Loucy (cell line): ENCODE measurements around the gene YTHDF1.
A peak's percentile ranks its signal among the peaks of the same experiment; 100 is the strongest.

ENCODE experiments used
- H2AFZ ChIP-seq: fragments of 200-600 bp; sonication (generic); 2 replicates; pipeline ENCODE4 v1.6.0; 2016; ENCODE audit warnings: antibody characterized with exemption, mild to moderate bottlenecking, low read length, moderate library complexity
- H3F3A ChIP-seq: fragments of 200-600 bp; 2 replicates; pipeline ENCODE4 v1.6.0; 2016; ENCODE audit warnings: antibody characterized with exemption, low read depth, mild to moderate bottlenecking
- H3K27me3 ChIP-seq: fragments of 200-600 bp; sonication (generic); 2 replicates; pipeline ENCODE4 v1.6.1; 2014; ENCODE audit warnings: low read length, mild to moderate bottlenecking; ENCODE audit not compliant: insufficient read depth, poor library complexity, severe bottlenecking
- H3K36me3 ChIP-seq: fragments of 200-600 bp; sonication (generic); 2 replicates; pipeline ENCODE4 v1.6.1; 2016; ENCODE audit warnings: low read length; ENCODE audit not compliant: insufficient read depth
- H3K4me1 ChIP-seq: fragments of 200-600 bp; sonication (generic); 2 replicates; pipeline ENCODE4 v1.5.1; 2014; ENCODE audit warnings: low read length, mild to moderate bottlenecking; ENCODE audit not compliant: insufficient read depth, poor library complexity, severe bottlenecking
- H3K4me2 ChIP-seq: fragments of 200-600 bp; sonication (generic); 2 replicates; pipeline ENCODE4 v1.6.0; 2014; ENCODE audit warnings: antibody characterized with exemption, low read length, low read depth, mild to moderate bottlenecking; ENCODE audit not compliant: poor library complexity, severe bottlenecking
- H3K4me3 ChIP-seq: fragments of 200-600 bp; sonication (generic); 2 replicates; pipeline ENCODE4 v1.5.1; 2014; ENCODE audit warnings: low read length, mild to moderate bottlenecking, mixed read lengths; ENCODE audit not compliant: poor library complexity, severe bottlenecking
- H3K79me2 ChIP-seq: fragments of 200-600 bp; sonication (generic); 2 replicates; pipeline ENCODE4 v1.6.1; 2014; ENCODE audit warnings: low read length; ENCODE audit not compliant: insufficient read depth
- H3K9ac ChIP-seq: fragments of 200-600 bp; sonication (generic); 2 replicates; pipeline ENCODE4 v1.6.0; 2014; ENCODE audit warnings: mild to moderate bottlenecking, low read depth, low read length, moderate library complexity; ENCODE audit not compliant: poor library complexity, severe bottlenecking
- H3K9me2 ChIP-seq: fragments of 200-600 bp; sonication (generic); replicated peaks from 2 replicates; pipeline ENCODE4 v1.6.1; 2016; ENCODE audit warnings: low read depth, low read length, mixed read lengths
- H3K9me3 ChIP-seq: fragments of 200-600 bp; sonication (generic); 2 replicates; pipeline ENCODE4 v1.6.1; 2014; ENCODE audit warnings: mild to moderate bottlenecking, antibody characterized with exemption, low read length, low read depth; ENCODE audit not compliant: insufficient read depth
- H4K20me1 ChIP-seq: fragments of 200-600 bp; sonication (generic); 2 replicates; pipeline ENCODE4 v1.6.0; 2014; ENCODE audit warnings: antibody characterized with exemption, low read length, mild to moderate bottlenecking; ENCODE audit not compliant: insufficient read depth, poor library complexity, severe bottlenecking
- EZH2phosphoT487 ChIP-seq: fragments of 200-600 bp; IDR thresholded peaks from 2 replicates; pipeline ENCODE4 v1.6.1; 2018; ENCODE audit warnings: antibody characterized with exemption, mild to moderate bottlenecking, moderate library complexity, borderline replicate concordance
- TF ChIP-seq, protein P1 (sequence below): fragments of 200-600 bp; sonication (generic); conservative IDR thresholded peaks from 2 replicates; pipeline ENCODE4 v1.5.1; 2014; ENCODE audit warnings: mild to moderate bottlenecking, antibody characterized with exemption, low read length

YTHDF1 gene

DNA sequence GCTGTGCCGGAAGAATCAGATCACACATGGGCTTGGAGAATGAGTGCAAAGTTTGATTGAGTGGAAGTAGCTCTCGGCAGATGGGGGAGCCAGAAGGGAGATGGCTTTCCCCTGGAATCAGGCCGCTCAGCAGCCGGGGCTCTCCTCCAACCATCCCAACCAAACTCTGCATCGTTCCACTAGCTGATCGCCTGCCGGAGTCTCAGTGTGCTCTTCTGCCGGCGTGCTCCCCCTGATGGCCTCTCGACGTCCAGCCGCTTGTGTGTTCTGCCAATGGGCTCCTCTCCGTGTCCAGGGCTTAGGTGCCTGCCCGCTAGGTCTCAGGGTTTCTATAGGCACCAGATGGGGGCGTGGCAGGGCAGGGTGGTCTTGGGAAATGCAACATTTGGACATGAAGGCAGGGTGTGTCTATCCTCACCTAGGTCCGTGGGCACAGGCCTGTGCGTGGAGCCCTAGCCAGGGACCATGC lies 14.9 kb upstream of the YTHDF1 start:
- H3K4me3 ChIP-seq = no peak overlapping the region
- H4K20me1 ChIP-seq = no peaks in the 10 kb centered on the region
- no peaks in the 10 kb centered on the region for H3K27me3 ChIP-seq
- H3K4me1 ChIP-seq = peaks cover 3% of the 10 kb centered on the region
- H3F3A ChIP-seq = no peaks in the 10 kb centered on the region
- no peaks in the 10 kb centered on the region for H3K9me3 ChIP-seq
- no peak for TF ChIP-seq EZH2phosphoT487
- TF ChIP-seq, protein P1, sequence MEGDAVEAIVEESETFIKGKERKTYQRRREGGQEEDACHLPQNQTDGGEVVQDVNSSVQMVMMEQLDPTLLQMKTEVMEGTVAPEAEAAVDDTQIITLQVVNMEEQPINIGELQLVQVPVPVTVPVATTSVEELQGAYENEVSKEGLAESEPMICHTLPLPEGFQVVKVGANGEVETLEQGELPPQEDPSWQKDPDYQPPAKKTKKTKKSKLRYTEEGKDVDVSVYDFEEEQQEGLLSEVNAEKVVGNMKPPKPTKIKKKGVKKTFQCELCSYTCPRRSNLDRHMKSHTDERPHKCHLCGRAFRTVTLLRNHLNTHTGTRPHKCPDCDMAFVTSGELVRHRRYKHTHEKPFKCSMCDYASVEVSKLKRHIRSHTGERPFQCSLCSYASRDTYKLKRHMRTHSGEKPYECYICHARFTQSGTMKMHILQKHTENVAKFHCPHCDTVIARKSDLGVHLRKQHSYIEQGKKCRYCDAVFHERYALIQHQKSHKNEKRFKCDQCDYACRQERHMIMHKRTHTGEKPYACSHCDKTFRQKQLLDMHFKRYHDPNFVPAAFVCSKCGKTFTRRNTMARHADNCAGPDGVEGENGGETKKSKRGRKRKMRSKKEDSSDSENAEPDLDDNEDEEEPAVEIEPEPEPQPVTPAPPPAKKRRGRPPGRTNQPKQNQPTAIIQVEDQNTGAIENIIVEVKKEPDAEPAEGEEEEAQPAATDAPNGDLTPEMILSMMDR = peak; percentile 52
- H3K79me2 ChIP-seq = no peaks in the 10 kb centered on the region
- no peak overlapping the region for H3K4me2 ChIP-seq
- H3K9me2 ChIP-seq = no peaks in the 10 kb centered on the region
- H2AFZ ChIP-seq = no peak overlapping the region
- H3K36me3 ChIP-seq = no peaks in the 10 kb centered on the region
- no peak overlapping the region for H3K9ac ChIP-seq

DNA sequence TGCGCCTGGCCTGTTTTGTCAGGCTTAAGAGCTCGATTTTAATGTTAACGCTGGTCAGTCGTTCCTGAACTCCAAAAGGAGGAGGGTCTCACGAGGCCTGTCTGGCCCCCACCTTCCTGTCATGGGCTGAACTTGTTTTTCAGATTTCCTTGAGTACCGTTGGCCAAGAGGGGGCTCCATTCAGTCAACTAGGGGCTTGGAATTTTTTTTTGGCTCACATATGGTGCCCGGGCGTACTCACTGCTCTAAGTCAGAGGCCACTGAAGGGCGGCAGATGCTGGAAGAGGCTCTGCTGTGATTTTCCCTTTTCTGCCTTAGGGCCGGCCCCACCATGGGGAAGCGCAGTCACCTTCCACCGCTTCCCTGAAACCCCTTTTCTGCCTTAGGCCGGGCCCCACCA lies 12.9 kb upstream of the YTHDF1 start:
- Histone ChIP-seq H4K20me1 (no peaks in the 10 kb centered on the region), H2AFZ (no peak overlapping the region), H3K4me1 (no peaks in the 10 kb centered on the region), H3F3A (no peaks in the 10 kb centered on the region), H3K9me2 (no peaks in the 10 kb centered on the region), H3K9ac (no peak overlapping the region), H3K4me3 (no peak overlapping the region), H3K36me3 (no peaks in the 10 kb centered on the region), H3K79me2 (no peaks in the 10 kb centered on the region), H3K4me2 (no peak overlapping the region), H3K27me3 (no peaks in the 10 kb centered on the region), H3K9me3 (no peaks in the 10 kb centered on the region)
- TF ChIP-seq, protein P1 = no peak
- no peak for TF ChIP-seq EZH2phosphoT487

DNA sequence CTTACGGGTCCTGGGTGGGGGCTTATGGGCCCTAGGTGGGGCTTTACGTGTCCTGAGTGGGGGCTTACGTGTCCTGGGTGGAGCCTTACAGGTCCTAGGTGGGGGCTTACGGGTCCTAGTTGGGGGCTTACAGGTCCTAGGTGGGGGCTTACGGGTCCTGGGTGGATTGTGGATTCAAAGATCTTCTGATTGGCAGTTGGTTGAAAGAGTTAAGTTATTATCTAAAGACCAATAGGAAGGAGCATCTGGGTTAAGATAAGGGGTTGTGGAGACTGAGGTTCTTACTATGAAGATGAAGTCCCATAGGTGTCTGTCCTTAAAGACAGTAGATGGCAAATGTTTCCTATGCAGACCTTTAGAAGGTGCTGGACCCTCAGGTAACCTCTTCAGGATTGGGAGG lies 11.3 kb upstream of the YTHDF1 start:
- H3K27me3 ChIP-seq = no peaks in the 10 kb centered on the region
- no peak overlapping the region for H3K4me3 ChIP-seq
- no peak overlapping the region for H3K9ac ChIP-seq
- H3K4me2 ChIP-seq = no peak overlapping the region
- no peaks in the 10 kb centered on the region for H3K79me2 ChIP-seq
- TF ChIP-seq, protein P1 = no peak
- TF ChIP-seq EZH2phosphoT487 = no peak
- no peaks in the 10 kb centered on the region for H4K20me1 ChIP-seq
- no peak overlapping the region for H2AFZ ChIP-seq
- no peaks in the 10 kb centered on the region for H3K36me3 ChIP-seq
- H3K9me3 ChIP-seq = no peaks in the 10 kb centered on the region
- no peaks in the 10 kb centered on the region for H3K9me2 ChIP-seq
- H3K4me1 ChIP-seq = no peaks in the 10 kb centered on the region
- H3F3A ChIP-seq = no peaks in the 10 kb centered on the region
